Esophagus muscularis mucosa (tissue), 4 donors: Measurements from ENCODE around the gene MYRF. TPM values are rescaled to one million over a fixed set of nuclear protein-coding genes. Genes with fewer than 3 reads are reported as not detected.

Experiments used
- DNase-seq: peaks from one replicate; pipeline ENCODE4 v3.0.0-alpha.2; 2017; ENCODE audit errors: extremely low spot score
- H3K27ac ChIP-seq, 4 donors: fragments of 200-600 bp; sonication (generic); replicated peaks in 1 of 4; 1 replicate in 3 of 4; 2 replicates in 1 of 4; pipeline ENCODE4 v1.5.1; 2016 to 2019; ENCODE audit warnings: mild to moderate bottlenecking in 1 of 4
- H3K27me3 ChIP-seq, 4 donors: fragments of 200-600 bp; sonication (generic); one replicate each; pipeline versions ENCODE4 v1.5.1 to v1.6.0; 2016 to 2019
- H3K36me3 ChIP-seq, 4 donors: fragments of 200-600 bp; sonication (generic); one replicate each; pipeline ENCODE4 v1.5.1; 2016 to 2019
- H3K4me1 ChIP-seq, 4 donors: fragments of 200-600 bp; sonication (generic); one replicate each; pipeline ENCODE4 v1.5.1; 2016 to 2019
- H3K4me3 ChIP-seq, 4 donors: fragments of 200-600 bp; sonication (generic); 1 replicate in 2 of 4; 2 replicates in 2 of 4; pipeline ENCODE4 v1.5.1; 2016 to 2019; ENCODE audit warnings: mild to moderate bottlenecking in 4 of 4, moderate library complexity in 1 of 4
- H3K9me3 ChIP-seq, 4 donors: fragments of 200-600 bp; sonication (generic); 1 replicate in 3 of 4; 2 replicates in 1 of 4; pipeline ENCODE4 v1.5.1; 2016 to 2019
- EP300 ChIP-seq: sonication (generic); formaldehyde crosslinking; IDR thresholded peaks from one replicate; pipeline ENCODE4 v1.6.1; 2017; ENCODE audit warnings: antibody characterized with exemption
- POLR2A ChIP-seq: fragments of 450-650 bp; IDR thresholded peaks from one replicate; pipeline ENCODE4 v1.6.1; 2017; ENCODE audit warnings: antibody characterized with exemption, moderate library complexity, mild to moderate bottlenecking, low read depth
- POLR2AphosphoS5 ChIP-seq, 2 donors: sonication (generic); formaldehyde crosslinking; IDR thresholded peaks; one replicate each; pipeline ENCODE4 v1.6.1; 2017; ENCODE audit warnings: antibody characterized with exemption in 2 of 2
- WGBS: methylation state at CpG from one replicate; pipeline ENCODE4 v1.1.5; 2018; 5-methylcytosine and 5-hydroxymethylcytosine counted together
- intact Hi-C: fragments of 100-400 bp; cut with DNase I; formaldehyde crosslinking; loops from one replicate; pipeline ENCODE4 v1.15.1; 2023
- total RNA-seq, 4 donors: library from RNA; depleted of rRNA; stranded (reverse); fragments of >200 nt; gene quantifications; one replicate each; pipeline versions ENCODE4 v1.1.0 to v1.2.1, GENCODE V29; 2016
- TF ChIP-seq, protein P1 (sequence below), 3 experiments: fragments of 200-600 bp in 2 of 3; fragments of 450-650 bp in 1 of 3; sonication (generic) in 2 of 3; IDR thresholded peaks; one replicate each; pipeline ENCODE4 v1.5.1; 2017 to 2019; ENCODE audit warnings: antibody characterized with exemption in 3 of 3, mild to moderate bottlenecking in 2 of 3, moderate library complexity in 1 of 3

Gene MYRF
- total RNA-seq, 4 donors from 2014 or later, result under 0.01 to 0.71 (median 0.40) TPM

DNA sequence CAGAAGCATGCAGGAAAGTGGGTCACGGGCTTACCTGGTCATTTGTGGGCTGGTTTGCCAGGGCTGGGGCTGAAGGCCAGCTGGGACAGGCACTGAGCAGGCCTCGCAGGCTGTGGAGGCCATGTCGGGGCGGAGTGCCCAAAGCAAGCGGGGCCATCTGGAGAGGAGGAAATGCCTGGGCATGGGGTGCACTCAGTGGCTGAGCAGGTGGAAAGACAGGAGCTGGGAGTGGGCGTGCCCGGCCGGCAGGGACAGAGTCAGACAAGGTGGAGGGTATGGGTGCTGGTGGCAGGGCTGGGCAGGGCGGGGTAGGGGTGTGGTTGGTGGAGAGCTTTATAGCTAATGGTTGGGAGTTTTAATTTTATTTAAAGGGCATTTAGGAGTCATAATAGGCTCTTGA lies 44.9 kb upstream of the MYRF start:
- Histone ChIP-seq H3K9me3 (no peaks in the 10 kb centered on the region), H3K27me3 (no peaks in the 10 kb centered on the region), H3K27ac (no peak overlapping the region), H3K4me1 (peaks cover 0 to 3% (median 0%) of the 10 kb centered on the region in 4 donors), H3K36me3 (no peaks in the 10 kb centered on the region), H3K4me3 (no peak overlapping the region)
- 96% methylated on average over 9 of the region's 9 CpGs for WGBS
- DNase-seq, result no peak
- TF ChIP-seq POLR2AphosphoS5 (IDR thresholded peaks at IDR 0.05), result no peak
- TF ChIP-seq POLR2A, result no peak
- TF ChIP-seq, protein P1, sequence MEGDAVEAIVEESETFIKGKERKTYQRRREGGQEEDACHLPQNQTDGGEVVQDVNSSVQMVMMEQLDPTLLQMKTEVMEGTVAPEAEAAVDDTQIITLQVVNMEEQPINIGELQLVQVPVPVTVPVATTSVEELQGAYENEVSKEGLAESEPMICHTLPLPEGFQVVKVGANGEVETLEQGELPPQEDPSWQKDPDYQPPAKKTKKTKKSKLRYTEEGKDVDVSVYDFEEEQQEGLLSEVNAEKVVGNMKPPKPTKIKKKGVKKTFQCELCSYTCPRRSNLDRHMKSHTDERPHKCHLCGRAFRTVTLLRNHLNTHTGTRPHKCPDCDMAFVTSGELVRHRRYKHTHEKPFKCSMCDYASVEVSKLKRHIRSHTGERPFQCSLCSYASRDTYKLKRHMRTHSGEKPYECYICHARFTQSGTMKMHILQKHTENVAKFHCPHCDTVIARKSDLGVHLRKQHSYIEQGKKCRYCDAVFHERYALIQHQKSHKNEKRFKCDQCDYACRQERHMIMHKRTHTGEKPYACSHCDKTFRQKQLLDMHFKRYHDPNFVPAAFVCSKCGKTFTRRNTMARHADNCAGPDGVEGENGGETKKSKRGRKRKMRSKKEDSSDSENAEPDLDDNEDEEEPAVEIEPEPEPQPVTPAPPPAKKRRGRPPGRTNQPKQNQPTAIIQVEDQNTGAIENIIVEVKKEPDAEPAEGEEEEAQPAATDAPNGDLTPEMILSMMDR (IDR thresholded peaks at IDR 0.05), result no peak
- TF ChIP-seq EP300, result no peak
- intact Hi-C loops, result no loop called here

DNA sequence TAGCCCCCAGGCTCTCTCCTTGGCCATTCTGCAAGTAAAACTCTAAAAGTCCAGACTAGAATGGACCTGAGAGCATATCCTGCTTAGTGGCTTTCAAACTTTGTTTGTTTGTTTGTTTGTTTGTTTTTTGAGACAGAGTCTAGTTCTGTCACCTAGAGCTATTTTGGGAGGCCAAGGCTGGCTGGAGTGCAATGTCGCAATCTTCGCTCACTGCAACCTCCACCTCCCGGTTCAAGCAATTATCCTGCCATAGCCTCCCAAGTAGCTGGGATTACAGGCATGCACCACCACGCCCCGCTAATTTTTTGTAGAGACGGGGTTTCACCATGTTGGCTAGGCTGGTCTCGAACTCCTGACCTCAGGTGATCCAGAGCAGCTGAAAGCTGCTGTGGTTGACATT lies 43.3 kb upstream of the MYRF start:
- DNase-seq, result no peak
- Histone ChIP-seq H3K27me3 (no peaks in the 10 kb centered on the region), H3K9me3 (no peaks in the 10 kb centered on the region), H3K36me3 (no peaks in the 10 kb centered on the region), H3K27ac (no peak overlapping the region), H3K4me1 (peaks cover 0 to 3% (median 0%) of the 10 kb centered on the region in 4 donors), H3K4me3 (no peak overlapping the region)
- TF ChIP-seq, protein P1 (IDR thresholded peaks at IDR 0.05), result no peak
- TF ChIP-seq EP300, result no peak
- TF ChIP-seq POLR2A, result no peak
- TF ChIP-seq POLR2AphosphoS5 (IDR thresholded peaks at IDR 0.05), result no peak
- intact Hi-C loops, result no loop called here
- WGBS, result 97% methylated on average over 7 of the region's 7 CpGs

DNA sequence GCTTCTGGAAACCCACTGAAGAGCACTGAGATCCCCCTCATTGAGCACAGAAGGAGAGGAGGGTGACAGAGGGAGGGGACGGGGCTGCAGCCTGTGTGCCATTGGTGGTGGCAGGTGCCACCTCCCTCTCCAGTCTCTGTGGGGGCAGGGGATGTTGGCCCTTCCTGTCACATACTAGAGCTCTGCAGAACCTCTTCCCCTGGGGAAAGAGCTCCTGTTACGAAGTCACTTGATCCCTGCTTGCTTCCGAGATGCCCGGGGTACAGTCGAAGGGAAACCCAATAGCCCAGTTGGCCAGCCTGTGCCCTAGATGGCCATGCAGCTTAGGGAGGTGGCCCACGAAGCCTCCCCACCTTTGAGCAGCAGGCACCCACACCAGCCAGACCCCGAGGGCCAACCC lies 42.9 kb upstream of the MYRF start:
- DNase-seq, result no peak
- 80% methylated on average over 1 of the region's 7 CpGs for WGBS
- H3K27ac ChIP-seq, result no peak overlapping the region
- no peaks in the 10 kb centered on the region for H3K27me3 ChIP-seq
- intact Hi-C loops, result no loop called here
- H3K4me3 ChIP-seq, result no peak overlapping the region
- TF ChIP-seq EP300 (no peak), POLR2AphosphoS5 (IDR thresholded peaks at IDR 0.05) (no peak), POLR2A (no peak)
- TF ChIP-seq, protein P1 (IDR thresholded peaks at IDR 0.05), result no peak
- peaks cover 0 to 3% (median 0%) of the 10 kb centered on the region in 4 donors for H3K4me1 ChIP-seq
- no peaks in the 10 kb centered on the region for H3K36me3 ChIP-seq
- H3K9me3 ChIP-seq, result no peaks in the 10 kb centered on the region

DNA sequence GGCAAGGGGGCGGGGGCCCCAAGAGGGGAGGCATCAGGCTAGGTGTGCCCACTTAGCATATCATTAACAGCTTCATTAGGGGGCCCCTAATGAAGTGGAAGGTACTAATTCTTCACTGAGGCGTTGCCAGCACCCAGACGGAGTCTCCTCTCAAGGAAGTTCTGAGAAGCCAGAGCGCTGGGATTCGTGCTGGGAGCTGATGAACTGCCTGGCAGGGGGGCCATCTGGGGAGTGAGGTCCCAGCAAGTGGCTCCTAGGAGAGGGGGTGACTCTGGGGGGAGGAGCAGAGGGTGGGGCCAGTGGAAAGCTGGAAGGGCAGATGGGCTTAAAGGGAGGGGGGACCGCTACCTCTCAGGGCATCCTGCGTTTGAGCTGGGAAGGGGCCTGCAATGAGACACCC lies 42.4 kb upstream of the MYRF start:
- Histone ChIP-seq H3K4me1 (peaks cover 0 to 3% (median 0%) of the 10 kb centered on the region in 4 donors), H3K27ac (no peak overlapping the region), H3K36me3 (no peaks in the 10 kb centered on the region), H3K4me3 (no peak overlapping the region), H3K9me3 (no peaks in the 10 kb centered on the region), H3K27me3 (no peaks in the 10 kb centered on the region)
- DNase-seq, result no peak
- intact Hi-C loops, result no loop called here
- 88% methylated on average over 5 of the region's 7 CpGs for WGBS
- TF ChIP-seq EP300 (no peak), POLR2A (no peak), POLR2AphosphoS5 (IDR thresholded peaks at IDR 0.05) (no peak)
- TF ChIP-seq, protein P1 (IDR thresholded peaks at IDR 0.05), result no peak

DNA sequence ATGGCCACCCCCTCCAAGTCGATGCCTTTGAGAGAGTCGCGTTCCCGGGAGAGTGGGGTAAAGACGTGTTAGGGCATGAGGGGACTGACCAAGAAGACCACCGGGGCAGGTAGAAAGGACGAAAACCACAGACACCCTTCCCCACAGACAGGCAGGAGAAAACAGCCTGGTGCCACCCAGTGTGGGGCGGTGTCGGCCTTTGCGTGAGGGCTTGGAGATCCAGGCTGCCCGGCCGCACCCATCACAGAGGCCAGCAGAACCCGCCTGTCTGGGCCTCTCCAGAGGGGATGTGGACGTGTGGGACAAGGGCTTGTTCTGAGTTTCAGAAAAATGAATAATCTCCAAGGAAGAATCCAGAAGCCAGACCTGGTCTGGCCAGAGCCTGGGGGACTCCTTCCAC lies 41.4 kb upstream of the MYRF start:
- H3K27ac ChIP-seq, result no peak overlapping the region

More for the DNA sequence above, 41.4 kb upstream of the MYRF start:
- no peak for DNase-seq
- 92% methylated on average over 14 of the region's 14 CpGs for WGBS
- peaks cover 3 to 9% (median 9%) of the 10 kb centered on the region in 4 donors for H3K4me1 ChIP-seq
- intact Hi-C loops, result no loop called here
- no peaks in the 10 kb centered on the region for H3K36me3 ChIP-seq
- H3K9me3 ChIP-seq, result no peaks in the 10 kb centered on the region
- H3K4me3 ChIP-seq, result no peak overlapping the region
- no peaks in the 10 kb centered on the region for H3K27me3 ChIP-seq
- TF ChIP-seq EP300 (no peak), POLR2A (no peak), POLR2AphosphoS5 (IDR thresholded peaks at IDR 0.05) (no peak)
- TF ChIP-seq, protein P1 (IDR thresholded peaks at IDR 0.05), result no peak
